K562 (cell line): ENCODE data around the gene CCR7. TPM values are rescaled to one million over a fixed set of nuclear protein-coding genes. Genes with fewer than 3 reads are reported as not detected.
A peak's percentile ranks its signal among the peaks of the same experiment; 100 is the strongest.

Experiments used
- AFF4 ChIP-seq: sonication (generic); formaldehyde crosslinking; IDR thresholded peaks from 2 replicates; pipeline ENCODE4 v1.8.0; 2023; ENCODE audit warnings: mild to moderate bottlenecking, missing genetic modification reagents
- ATF4 ChIP-seq: fragments of 450-650 bp; formaldehyde crosslinking; IDR thresholded peaks from 2 replicates; pipeline ENCODE4 v1.4.0; 2022; ENCODE audit warnings: mild to moderate bottlenecking, moderate library complexity
- CBFA2T2 ChIP-seq: fragments of 450-650 bp; conservative IDR thresholded peaks from 2 replicates; pipeline ENCODE4 v1.6.1; 2017; ENCODE audit warnings: mild to moderate bottlenecking
- CEBPB ChIP-seq: fragments of 450-650 bp; IDR thresholded peaks from 2 replicates; pipeline ENCODE4 v1.6.1; 2016; ENCODE audit warnings: missing genetic modification characterization, missing compliant biosample characterization
- EP300 ChIP-seq: IDR thresholded peaks from 2 replicates; pipeline ENCODE4 v1.6.1; 2012; ENCODE audit warnings: low read length, improper control_type of control experiment
- ETS2 ChIP-seq: IDR thresholded peaks from 2 replicates; pipeline ENCODE4 v1.6.1; 2016; ENCODE audit warnings: borderline replicate concordance, missing genetic modification characterization, mild to moderate bottlenecking, moderate library complexity, missing compliant biosample characterization; ENCODE audit not compliant: poor library complexity, severe bottlenecking
- HDAC3 ChIP-seq: fragments of 450-650 bp; IDR thresholded peaks from 2 replicates; pipeline ENCODE4 v1.6.1; 2018; ENCODE audit warnings: borderline replicate concordance, mild to moderate bottlenecking, moderate library complexity; ENCODE audit not compliant: partially characterized antibody
- NCOR1 ChIP-seq: fragments of 450-650 bp; IDR thresholded peaks from 2 replicates; pipeline ENCODE4 v1.6.1; 2016; ENCODE audit warnings: mild to moderate bottlenecking, moderate library complexity
- RBFOX2 ChIP-seq: fragments of 200-400 bp; formaldehyde crosslinking; IDR thresholded peaks from 2 replicates; pipeline ENCODE4 v1.6.1; 2017; ENCODE audit warnings: low read depth, mild to moderate bottlenecking, low read length, moderate library complexity
- RNF2 ChIP-seq: sonication (generic); IDR thresholded peaks from 2 replicates; pipeline ENCODE4 v1.6.1; 2016
- STAT5B ChIP-seq: fragments of 250-450 bp; sonication (Bioruptor Pico); IDR thresholded peaks from 2 replicates; pipeline ENCODE4 v1.8.0; 2021; ENCODE audit warnings: mild to moderate bottlenecking, inconsistent platforms
- TSHZ1 ChIP-seq: fragments of 250-450 bp; sonication (Bioruptor Pico); IDR thresholded peaks from 2 replicates; pipeline ENCODE4 v1.4.0; 2020; ENCODE audit warnings: mild to moderate bottlenecking, moderate library complexity
- ZBTB33 ChIP-seq: sonication (generic); formaldehyde crosslinking; IDR thresholded peaks from 2 replicates; pipeline ENCODE4 v1.8.1; 2023; ENCODE audit warnings: mild to moderate bottlenecking, missing genetic modification reagents
- ZKSCAN1 ChIP-seq: fragments of 150-350 bp; IDR thresholded peaks from 2 replicates; pipeline ENCODE4 v1.6.1; 2016; ENCODE audit warnings: low read depth, low read length
- ZSCAN32 ChIP-seq: fragments of 450-650 bp; formaldehyde crosslinking; IDR thresholded peaks from 2 replicates; pipeline ENCODE4 v1.4.0; 2020; ENCODE audit warnings: mild to moderate bottlenecking, moderate library complexity
- polyA plus RNA-seq, 8 experiments: library from polyadenylated mRNA; depleted of rRNA in 4 of 8; stranded (reverse) in 5 of 8; unstranded in 3 of 8; fragments of >200 nt; fragmentation: Nextera tagmentation in 2 of 8; fragmentation: Illumina TruSeq in 1 of 8; extraction: Ambion mirVana in 2 of 8; extraction: Trizol in 1 of 8; gene quantifications; 2 replicates each; pipeline versions ENCODE4 v1.2.1 to v1.2.3, GENCODE V29; 2011 to 2014; ENCODE audit warnings: inconsistent platforms in 1 of 8, missing spikeins in 1 of 8
- total RNA-seq, 7 experiments: library from RNA; depleted of rRNA in 6 of 7; stranded (reverse); fragments of >200 nt in 6 of 7; fragmentation: Illumina TruSeq in 2 of 7; extraction: Trizol in 2 of 7; gene quantifications; 2 replicates each; pipeline versions ENCODE4 v1.2.1 to v1.2.3, GENCODE V29; 2011 to 2021; ENCODE audit warnings: low replicate concordance in 1 of 7

Gene CCR7
- total and polyA plus RNA-seq, 9 of the 15 experiments (the other 6 are each of a cell fraction or from before 2014, with no cell fraction given) = 0.14 to 1.4 (median 0.56) TPM

- TF ChIP-seq TSHZ1 (CRISPR knock-in tag) (no peak), RBFOX2 (peak; percentile 60), AFF4 (no peak), CBFA2T2 (peak; percentile 89), HDAC3 (peak; percentile 79), ATF4 (CRISPR knock-in tag) (no peak), ZKSCAN1 (peak; percentile 19; the same call in 1 of the 2 replicates), EP300 (peak; percentile 79), ZBTB33 (no peak), NCOR1 (peak; percentile 90), RNF2 (peak; percentile 77; the same call in 1 of the 2 replicates), ETS2 (tag) (no peak), CEBPB (tag) (no peak), ZSCAN32 (CRISPR knock-in tag) (no peak), STAT5B (CRISPR knock-in tag) (no peak)
These were observed 11.4 kb downstream of the CCR7 start (continued) for GRCh38 chr17:40553694-40554534.
